ENCODE results near the gene COL23A1.
A peak's percentile ranks its signal among the peaks of the same experiment; 100 is the strongest.

Gene COL23A1

GRCh38 chr5:178590141-178590923 lies at the start of gene COL23A1:
COL23A1 (minus strand) TSS chr5:178590393.
- H3K36me3 Mint-ChIP-seq, result peaks cover 11% of the 10 kb centered on the region
- H3K4me3 Mint-ChIP-seq, result peak within 1 kb of the TSS; percentile 86
- H3K27ac Mint-ChIP-seq, result peak within 1 kb of the TSS; percentile 0
- H3K4me1 Mint-ChIP-seq (ENCODE audit: low read depth), result peaks cover 5% of the 10 kb centered on the region
- peaks cover 11% of the 10 kb centered on the region for H3K9me3 Mint-ChIP-seq (ENCODE audit: low read depth)
- H3K27me3 Mint-ChIP-seq, result peaks cover 37% of the 10 kb centered on the region

- peaks cover 10% of the 10 kb centered on the region for H3K27me3 Mint-ChIP-seq
- no peaks in the 10 kb centered on the region for H3K4me1 Mint-ChIP-seq (ENCODE audit: low read depth)
- H3K4me3 Mint-ChIP-seq, result no peak overlapping the region
- H3K36me3 Mint-ChIP-seq, result no peaks in the 10 kb centered on the region
- no peak overlapping the region for H3K27ac Mint-ChIP-seq
- no peaks in the 10 kb centered on the region for H3K9me3 Mint-ChIP-seq (ENCODE audit: low read depth)
Measured at GRCh38 chr5:178637356-178638074, 47.3 kb upstream of the COL23A1 start.

- Mint-ChIP-seq H3K4me3 (no peak overlapping the region), H3K27ac (no peak overlapping the region), H3K36me3 (no peaks in the 10 kb centered on the region), H3K27me3 (peaks cover 8% of the 10 kb centered on the region), H3K4me1 (ENCODE audit: low read depth) (no peaks in the 10 kb centered on the region), H3K9me3 (ENCODE audit: low read depth) (no peaks in the 10 kb centered on the region)
Measured at GRCh38 chr5:178632285-178632684, 42.1 kb upstream of the COL23A1 start.

DNA sequence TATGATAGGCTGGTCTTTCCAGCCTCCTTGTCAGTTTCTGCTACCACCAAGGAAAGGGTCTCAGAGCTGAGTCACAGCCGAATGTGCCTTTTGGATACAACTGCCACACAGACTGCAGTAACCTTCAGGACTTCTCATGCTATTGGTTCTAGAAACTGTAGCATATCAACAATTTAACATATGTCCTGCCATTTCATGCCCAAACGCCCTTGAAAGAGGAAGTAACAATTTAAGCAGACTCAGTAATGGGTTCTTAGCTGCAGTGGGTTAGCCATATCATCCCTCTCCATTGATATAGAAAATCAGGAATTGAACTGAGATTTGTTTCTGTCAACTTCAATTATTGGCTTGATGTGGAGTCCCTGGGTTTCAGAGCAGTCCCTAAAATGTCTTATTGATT lies 40.8 kb upstream of the COL23A1 start:
- Mint-ChIP-seq H3K36me3 (no peaks in the 10 kb centered on the region), H3K27ac (no peak overlapping the region), H3K9me3 (ENCODE audit: low read depth) (no peaks in the 10 kb centered on the region), H3K27me3 (peaks cover 4% of the 10 kb centered on the region), H3K4me3 (no peak overlapping the region), H3K4me1 (ENCODE audit: low read depth) (peaks cover under 1% of the 10 kb centered on the region)

- peaks cover 4% of the 10 kb centered on the region for H3K27me3 Mint-ChIP-seq
- no peaks in the 10 kb centered on the region for H3K9me3 Mint-ChIP-seq (ENCODE audit: low read depth)
- no peak overlapping the region for H3K4me3 Mint-ChIP-seq
- H3K27ac Mint-ChIP-seq, result no peak overlapping the region
- peaks cover 5% of the 10 kb centered on the region for H3K4me1 Mint-ChIP-seq (ENCODE audit: low read depth)
- H3K36me3 Mint-ChIP-seq, result no peaks in the 10 kb centered on the region
Measured at GRCh38 chr5:178630475-178630930, 40.3 kb upstream of the COL23A1 start.

GRCh38 chr5:178627259-178627598 lies 37.0 kb upstream of the COL23A1 start:
- H3K27me3 Mint-ChIP-seq, result no peaks in the 10 kb centered on the region
- H3K36me3 Mint-ChIP-seq, result peaks cover 3% of the 10 kb centered on the region
- H3K27ac Mint-ChIP-seq, result no peak overlapping the region
- peaks cover 32% of the 10 kb centered on the region for H3K4me1 Mint-ChIP-seq (ENCODE audit: low read depth)
- peak overlapping the region; percentile 47 for H3K4me3 Mint-ChIP-seq
- H3K9me3 Mint-ChIP-seq (ENCODE audit: low read depth), result no peaks in the 10 kb centered on the region

DNA sequence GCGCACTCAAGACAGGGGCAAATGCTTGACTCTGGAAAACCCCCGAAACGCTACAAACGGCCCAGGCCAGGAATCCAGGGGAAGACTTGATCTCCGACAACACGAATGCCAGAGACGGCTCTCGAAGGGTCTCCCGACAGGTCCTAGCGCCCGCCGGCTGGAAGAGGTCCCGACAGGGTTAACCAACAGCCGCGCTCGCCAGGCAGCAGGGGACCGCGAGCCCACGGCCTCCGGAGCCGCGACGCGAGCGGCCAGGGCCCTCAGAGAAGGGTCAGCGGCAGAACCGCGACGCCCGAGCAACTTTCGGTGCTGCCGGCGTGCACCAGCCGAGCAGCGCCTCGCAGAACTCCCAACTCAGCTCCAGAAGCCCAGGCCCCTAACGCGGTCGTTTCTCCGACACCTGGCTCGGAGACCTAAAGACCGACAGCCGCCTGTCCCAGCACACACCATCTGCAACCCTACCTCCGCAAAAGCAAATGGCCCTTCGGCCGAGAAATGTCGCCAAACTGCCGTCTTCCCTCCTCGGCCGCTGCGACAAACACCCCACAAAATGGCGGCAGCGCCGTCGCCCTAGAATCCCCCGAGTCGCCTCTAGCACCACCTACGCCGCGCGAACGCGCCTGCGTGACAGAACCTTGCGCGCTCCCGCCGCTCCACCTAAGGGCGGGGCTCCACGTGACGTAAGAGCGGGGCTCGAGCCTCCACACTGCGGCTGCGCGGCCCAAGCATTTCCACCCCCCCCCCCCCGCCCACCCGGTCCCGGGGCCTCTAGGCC lies 36.5 kb upstream of the COL23A1 start, which contains the start of gene CLK4:
Gene CLK4 (minus strand): TSS at position 567 of the 775 bp plus-strand sequence. CDS start 3,634 bp downstream, outside the sequence.
- Mint-ChIP-seq H3K27me3 (no peaks in the 10 kb centered on the region), H3K36me3 (peaks cover 3% of the 10 kb centered on the region), H3K4me1 (ENCODE audit: low read depth) (peaks cover 36% of the 10 kb centered on the region), H3K27ac (peak within 1 kb of the TSS; percentile 98), H3K4me3 (peak within 1 kb of the TSS; percentile 96), H3K9me3 (ENCODE audit: low read depth) (no peaks in the 10 kb centered on the region)

DNA sequence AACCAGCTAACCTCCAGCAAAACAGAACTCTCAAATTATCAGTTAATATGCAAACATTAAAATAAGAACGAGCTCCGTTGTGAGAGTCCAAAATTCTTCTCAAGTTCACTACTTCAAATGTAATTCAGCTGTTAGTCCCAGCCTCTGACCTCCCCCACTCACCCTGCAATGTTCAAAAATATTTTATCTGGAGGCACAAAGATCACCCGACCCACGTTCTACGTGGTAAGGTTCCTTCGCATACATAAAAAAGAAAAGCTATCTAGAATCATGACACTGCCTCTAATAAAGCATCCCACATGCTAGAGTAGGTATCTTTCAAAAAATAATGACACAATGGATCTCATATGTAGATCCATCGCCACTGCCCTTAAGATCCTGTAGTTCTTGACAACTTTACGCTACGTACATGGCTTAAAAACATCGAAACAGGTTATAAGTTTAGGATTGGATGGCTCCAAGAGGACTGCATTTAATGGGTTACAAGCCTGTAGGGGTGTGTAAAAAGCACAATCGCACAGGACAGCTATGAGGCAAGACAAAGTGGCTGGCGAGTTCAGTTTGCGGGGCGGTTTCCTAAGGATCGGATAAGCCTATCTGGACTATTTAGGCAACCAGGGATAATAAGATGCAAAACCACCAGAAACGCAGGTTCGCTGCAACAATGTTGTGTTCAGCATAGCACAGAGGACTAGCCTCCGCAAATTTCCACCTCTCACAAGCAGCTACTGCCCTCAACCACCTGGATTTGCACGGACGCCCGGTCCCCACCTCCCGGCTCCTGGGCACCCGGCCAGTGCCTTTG lies 35.7 kb upstream of the COL23A1 start:
- peak overlapping the region; percentile 98 for H3K27ac Mint-ChIP-seq
- H3K9me3 Mint-ChIP-seq (ENCODE audit: low read depth), result no peaks in the 10 kb centered on the region
- no peaks in the 10 kb centered on the region for H3K27me3 Mint-ChIP-seq
- peaks cover 3% of the 10 kb centered on the region for H3K36me3 Mint-ChIP-seq
- H3K4me1 Mint-ChIP-seq (ENCODE audit: low read depth), result peaks cover 42% of the 10 kb centered on the region
- H3K4me3 Mint-ChIP-seq, result peak overlapping the region; percentile 96

- Mint-ChIP-seq H3K4me3 (peak overlapping the region; percentile 96), H3K36me3 (peaks cover 3% of the 10 kb centered on the region), H3K4me1 (ENCODE audit: low read depth) (peaks cover 52% of the 10 kb centered on the region)
Measured at GRCh38 chr5:178624631-178625546, 34.7 kb upstream of the COL23A1 start.

DNA sequence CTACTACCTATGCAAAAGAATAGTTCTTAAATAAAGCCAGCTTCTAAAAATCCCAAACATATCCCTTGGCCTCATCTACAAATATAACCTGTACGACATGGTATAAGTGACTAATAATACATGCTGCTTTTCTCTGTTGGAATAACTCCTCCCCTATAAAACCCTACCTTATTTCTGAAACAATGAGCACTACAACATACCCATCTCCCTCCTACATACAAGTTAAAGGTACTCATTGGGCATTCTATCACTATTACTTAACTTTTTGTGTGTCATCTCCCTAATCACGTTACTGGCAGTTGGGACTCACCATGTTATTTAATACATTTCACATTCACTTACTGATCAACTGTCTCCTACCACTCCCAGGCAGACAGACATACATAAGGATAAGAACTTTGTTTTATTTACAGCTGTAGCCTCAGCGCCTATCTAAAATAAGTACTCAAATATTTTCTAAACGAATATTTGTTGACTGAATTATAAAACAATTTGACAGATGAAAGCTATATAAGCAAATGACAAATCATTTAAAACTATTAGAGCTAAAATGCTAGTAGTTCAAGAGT lies 32.6 kb upstream of the COL23A1 start:
- no peaks in the 10 kb centered on the region for H3K9me3 Mint-ChIP-seq (ENCODE audit: low read depth)
- no peak overlapping the region for H3K27ac Mint-ChIP-seq
- H3K4me3 Mint-ChIP-seq, result peak overlapping the region; percentile 2
- H3K36me3 Mint-ChIP-seq, result peaks cover 6% of the 10 kb centered on the region
- no peaks in the 10 kb centered on the region for H3K27me3 Mint-ChIP-seq
- peaks cover 68% of the 10 kb centered on the region for H3K4me1 Mint-ChIP-seq (ENCODE audit: low read depth)

More at GRCh38 chr5:178624631-178625546, 34.7 kb upstream of the COL23A1 start:
- Mint-ChIP-seq H3K27ac (peak overlapping the region; percentile 98), H3K27me3 (no peaks in the 10 kb centered on the region), H3K9me3 (ENCODE audit: low read depth) (no peaks in the 10 kb centered on the region)

- H3K4me3 Mint-ChIP-seq, result no peak overlapping the region
- H3K9me3 Mint-ChIP-seq (ENCODE audit: low read depth), result no peaks in the 10 kb centered on the region
- H3K27ac Mint-ChIP-seq, result peak overlapping the region; percentile 72
- H3K36me3 Mint-ChIP-seq, result peaks cover 10% of the 10 kb centered on the region
- no peaks in the 10 kb centered on the region for H3K27me3 Mint-ChIP-seq
- peaks cover 63% of the 10 kb centered on the region for H3K4me1 Mint-ChIP-seq (ENCODE audit: low read depth)
Measured at GRCh38 chr5:178619390-178619789, 29.2 kb upstream of the COL23A1 start.

GRCh38 chr5:178612299-178612698 lies 22.1 kb upstream of the COL23A1 start:
- Mint-ChIP-seq H3K4me3 (no peak overlapping the region), H3K36me3 (peaks cover 16% of the 10 kb centered on the region), H3K27me3 (no peaks in the 10 kb centered on the region), H3K27ac (no peak overlapping the region), H3K9me3 (ENCODE audit: low read depth) (no peaks in the 10 kb centered on the region), H3K4me1 (ENCODE audit: low read depth) (peaks cover 15% of the 10 kb centered on the region)

- Mint-ChIP-seq H3K27me3 (no peaks in the 10 kb centered on the region), H3K27ac (peak overlapping the region; percentile 25), H3K9me3 (ENCODE audit: low read depth) (no peaks in the 10 kb centered on the region), H3K4me1 (ENCODE audit: low read depth) (peaks cover 3% of the 10 kb centered on the region), H3K4me3 (no peak overlapping the region), H3K36me3 (peaks cover 11% of the 10 kb centered on the region)
Measured at GRCh38 chr5:178606269-178606668, 16.1 kb upstream of the COL23A1 start.

Data from activated naive CD8-positive, alpha-beta T cell (primary cell).